ENCODE measurements around the gene CACNA1S.

Gene CACNA1S

DNA sequence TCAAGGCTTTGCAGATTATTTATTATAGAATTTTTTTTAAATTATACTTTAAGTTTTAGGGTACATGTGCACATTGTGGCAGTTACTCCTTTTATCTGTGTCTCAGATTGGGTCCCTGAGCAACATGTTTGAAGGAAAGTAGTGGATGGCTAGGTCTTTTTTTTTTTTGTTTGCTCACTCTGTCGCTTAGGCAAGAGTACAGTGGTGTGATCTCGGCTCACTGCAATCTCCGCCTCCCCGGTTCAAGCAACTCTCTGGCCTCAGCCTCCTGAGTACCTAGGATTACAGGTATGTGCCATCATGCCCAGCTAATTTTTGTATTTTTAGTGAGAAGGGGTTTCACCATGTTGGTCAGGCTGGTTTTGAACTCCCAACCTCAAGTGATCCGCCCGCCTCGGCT lies 49.1 kb downstream of the CACNA1S start:
- no peak for DNase-seq (ENCODE audit: low read depth in 2 of 2)

DNA sequence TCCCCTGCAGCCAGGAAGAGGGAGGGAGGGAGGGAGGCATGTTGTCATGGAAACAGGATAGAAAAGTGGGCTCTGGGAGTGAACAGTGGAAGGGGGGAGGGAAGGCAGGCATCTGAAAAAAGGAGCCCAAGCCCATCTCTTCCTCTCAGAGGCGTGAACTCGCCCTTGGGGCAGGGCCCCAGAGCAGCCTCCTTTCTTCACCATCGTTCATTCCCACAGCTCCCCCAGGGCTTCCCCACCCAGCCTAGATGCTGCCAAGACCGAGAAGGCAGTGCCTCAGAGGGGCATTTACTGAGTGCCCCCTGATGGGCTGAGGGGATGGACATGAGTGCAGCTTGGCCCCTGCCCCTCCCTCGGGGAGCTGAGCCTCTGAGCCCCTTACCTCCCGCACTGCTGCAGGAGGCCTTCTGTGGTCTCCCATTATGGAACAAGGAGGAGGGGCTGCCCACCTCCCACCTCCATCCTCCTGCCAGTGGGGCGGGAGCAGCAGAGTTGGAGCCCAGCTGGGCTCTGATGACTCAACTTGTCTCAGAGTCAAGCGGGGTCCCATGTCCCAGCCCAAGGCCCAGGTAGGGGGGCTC lies 49.6 kb downstream of the CACNA1S start:
- DNase-seq (ENCODE audit: low read depth in 2 of 2): no peak

DNA sequence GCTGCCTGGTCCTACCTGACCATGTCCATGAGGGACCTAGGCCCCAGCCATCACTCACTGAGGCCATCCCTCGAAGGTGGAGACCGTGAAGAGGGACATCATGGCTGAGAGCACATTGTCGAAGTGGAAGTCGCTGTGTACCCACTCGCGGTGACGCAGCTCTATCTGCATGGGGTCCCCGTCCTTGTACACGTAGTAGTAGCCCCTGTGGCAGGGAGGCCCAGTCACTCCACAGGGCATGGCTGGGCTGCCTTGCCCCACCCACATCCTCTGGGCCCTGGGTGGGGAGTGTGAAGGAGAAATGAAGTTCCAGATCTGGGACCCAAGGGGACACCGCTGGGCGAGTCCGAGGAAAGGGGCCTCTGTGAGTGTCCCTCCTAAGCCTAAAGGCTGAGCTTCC lies 50.3 kb downstream of the CACNA1S start:
- no peak for DNase-seq (ENCODE audit: low read depth in 2 of 2)

DNA sequence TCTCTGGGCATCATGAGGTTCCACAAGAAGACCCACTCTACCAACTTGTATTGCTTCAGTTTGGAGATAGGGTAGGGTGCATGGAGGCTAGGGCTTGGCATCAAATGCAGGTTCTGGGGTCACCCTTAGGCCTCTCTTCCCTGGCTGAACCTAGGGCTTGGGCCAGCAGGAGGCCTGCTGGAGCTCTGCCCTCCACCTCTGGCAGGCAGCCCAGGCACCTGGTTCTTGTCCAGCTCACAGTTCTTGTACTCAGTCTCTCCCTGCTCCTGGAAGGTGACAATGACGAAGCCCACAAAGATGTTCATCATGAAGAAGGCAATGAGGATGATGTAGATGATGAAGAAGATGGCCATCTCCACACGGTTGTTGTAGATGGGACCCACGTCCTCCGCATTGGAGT lies 51.2 kb downstream of the CACNA1S start:
- no peak for DNase-seq (ENCODE audit: low read depth in 2 of 2)

DNA sequence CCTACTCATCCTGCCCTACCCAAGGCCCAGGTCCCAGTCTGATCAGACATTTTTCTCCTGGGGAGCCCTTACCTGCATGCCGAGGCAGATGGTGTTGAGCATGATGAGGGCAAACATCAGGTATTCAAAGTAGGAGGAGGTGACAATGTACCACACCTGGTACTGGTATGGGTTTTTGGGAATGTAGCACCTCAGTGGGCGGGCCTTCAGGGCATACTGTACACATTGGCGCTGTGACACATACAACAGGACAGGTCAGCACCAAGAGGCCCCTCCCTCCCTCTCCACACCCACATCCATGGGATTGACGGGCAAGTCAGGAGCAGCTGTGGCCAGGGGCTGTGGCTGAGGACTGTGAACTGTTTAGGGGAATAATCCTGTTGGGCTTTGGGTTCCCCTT lies 51.6 kb downstream of the CACNA1S start:
- DNase-seq (ENCODE audit: low read depth in 2 of 2): no peak

DNA sequence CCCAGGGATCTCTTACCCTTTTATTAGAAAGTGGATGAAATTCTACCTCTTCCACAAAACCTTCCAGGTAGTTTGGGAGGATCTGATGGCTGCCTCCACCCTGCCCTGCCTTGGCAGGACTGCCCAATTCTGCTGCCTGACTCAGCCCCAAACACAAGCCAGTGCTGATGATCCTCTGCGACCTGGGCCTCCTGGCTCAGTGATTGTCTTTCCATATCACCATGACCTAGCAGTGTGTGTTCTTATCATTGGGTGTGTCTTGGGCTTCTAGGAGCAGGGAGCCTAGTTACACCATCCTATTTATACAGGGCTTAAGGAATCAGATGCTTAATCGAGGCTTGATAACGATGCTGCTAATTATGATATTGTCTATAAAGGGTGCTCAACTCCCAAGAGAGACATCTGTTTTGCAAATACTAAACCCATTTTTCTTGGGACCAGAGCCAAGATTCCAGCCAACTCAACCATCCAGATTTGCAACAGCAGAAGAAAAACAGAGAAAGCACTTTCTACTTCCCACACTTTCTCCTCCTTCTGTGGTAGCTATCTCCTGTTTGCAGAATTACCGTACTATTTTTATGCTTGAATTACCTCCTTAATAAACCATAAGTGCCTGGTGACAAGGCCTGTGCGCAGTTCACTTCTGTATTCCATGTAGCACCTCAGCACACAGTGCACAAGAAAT lies 52.2 kb downstream of the CACNA1S start:
- no peak for DNase-seq (ENCODE audit: low read depth in 2 of 2)

DNA sequence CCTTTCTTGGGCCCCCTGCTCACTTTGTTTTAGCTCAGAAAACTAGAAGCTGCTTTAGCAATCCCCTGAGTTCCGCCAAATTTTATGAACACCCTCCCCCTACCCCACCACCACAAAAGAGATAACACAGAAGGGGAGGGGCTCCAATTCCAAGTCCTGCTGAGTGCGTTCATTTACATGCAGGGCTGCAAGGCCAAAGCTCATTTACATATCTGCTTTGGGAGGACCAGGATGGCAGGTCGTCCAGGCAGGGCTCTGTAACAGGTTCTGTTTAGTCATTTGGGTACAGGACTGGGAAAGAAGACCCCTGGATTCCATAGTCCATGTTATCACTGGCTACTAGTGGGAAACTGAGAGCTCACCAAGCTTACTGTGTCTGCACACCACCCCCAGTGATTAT lies 52.8 kb downstream of the CACNA1S start:
- DNase-seq (ENCODE audit: low read depth in 2 of 2): no peak

DNA sequence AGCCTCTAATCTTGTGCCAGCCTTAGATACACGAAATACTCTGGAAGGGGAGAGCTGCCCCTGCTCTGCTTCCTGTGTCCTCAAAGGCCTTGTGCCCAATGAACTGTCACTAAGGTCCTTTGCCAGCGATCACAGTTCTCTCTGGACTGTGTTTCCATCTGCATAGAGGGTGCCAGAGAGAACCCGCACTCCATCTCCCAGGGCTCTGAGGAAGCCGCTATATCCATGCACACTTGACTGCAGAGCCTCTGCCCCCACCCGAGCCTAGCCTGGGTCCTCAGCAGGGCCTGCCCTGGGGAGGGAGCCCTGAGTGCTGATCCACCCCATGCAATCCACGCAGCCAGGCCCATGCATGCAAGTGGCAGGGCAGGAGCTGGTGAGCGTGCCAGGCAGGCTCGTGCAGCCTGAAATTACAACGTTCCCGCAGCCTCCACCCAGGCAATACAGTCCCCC lies 58.1 kb downstream of the CACNA1S start:
- no peak for DNase-seq (ENCODE audit: low read depth in 2 of 2)

DNA sequence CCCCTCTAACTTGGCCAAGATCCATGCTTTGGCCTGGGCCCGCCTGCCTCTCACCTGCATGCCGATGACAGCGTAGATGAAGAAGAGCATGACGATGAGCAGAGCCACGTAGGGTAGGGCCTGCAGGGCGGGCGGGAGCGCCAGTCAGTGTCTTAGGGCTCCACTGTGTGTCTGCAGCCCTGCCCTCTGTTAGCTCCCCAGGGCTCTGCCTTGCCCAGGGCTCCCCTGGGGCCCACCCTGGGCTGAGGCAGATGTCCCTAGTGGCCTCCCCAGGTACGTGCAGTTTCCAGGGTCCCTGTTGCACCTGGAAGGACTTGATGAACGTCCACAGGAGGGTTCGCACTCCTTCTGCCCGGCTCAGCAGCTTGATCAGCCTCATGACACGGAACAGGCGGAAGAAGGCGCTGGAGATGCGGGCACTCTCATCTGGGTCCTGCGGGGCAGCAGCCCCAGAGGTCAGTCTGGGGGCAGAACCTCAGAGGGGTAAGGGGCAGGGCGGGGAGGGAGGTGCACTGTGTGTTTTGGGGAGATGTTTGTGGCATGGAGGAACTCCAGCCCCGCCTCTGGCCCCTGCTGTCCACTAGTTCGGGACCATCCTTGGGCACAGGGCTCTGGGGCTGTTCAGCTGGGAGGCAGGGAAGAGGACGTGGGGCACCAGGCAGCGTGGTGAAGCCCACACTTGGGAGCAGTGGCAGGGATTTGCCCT lies 58.9 kb downstream of the CACNA1S start:
- no peak for DNase-seq (ENCODE audit: low read depth in 2 of 2)

DNA sequence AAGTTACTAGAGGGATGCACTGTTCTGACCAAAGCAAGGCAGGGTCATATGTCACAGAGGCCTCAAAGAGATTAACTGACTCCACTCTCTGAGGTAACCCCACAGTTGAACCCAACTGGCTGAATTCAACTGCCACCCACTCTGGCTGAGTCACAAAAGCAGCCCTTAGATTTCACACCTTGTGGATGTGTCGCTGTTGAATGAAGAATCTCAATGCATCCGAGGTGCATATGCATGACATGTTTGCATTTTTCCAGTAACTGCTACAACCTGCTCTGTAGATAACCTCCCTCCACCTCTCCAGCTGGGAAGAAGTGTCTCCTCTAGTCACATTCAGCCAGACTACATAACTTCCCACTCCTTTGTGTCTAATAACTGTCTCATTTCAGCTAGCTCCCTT lies 60.8 kb downstream of the CACNA1S start:
- DNase-seq (ENCODE audit: low read depth in 2 of 2): no peak

DNA sequence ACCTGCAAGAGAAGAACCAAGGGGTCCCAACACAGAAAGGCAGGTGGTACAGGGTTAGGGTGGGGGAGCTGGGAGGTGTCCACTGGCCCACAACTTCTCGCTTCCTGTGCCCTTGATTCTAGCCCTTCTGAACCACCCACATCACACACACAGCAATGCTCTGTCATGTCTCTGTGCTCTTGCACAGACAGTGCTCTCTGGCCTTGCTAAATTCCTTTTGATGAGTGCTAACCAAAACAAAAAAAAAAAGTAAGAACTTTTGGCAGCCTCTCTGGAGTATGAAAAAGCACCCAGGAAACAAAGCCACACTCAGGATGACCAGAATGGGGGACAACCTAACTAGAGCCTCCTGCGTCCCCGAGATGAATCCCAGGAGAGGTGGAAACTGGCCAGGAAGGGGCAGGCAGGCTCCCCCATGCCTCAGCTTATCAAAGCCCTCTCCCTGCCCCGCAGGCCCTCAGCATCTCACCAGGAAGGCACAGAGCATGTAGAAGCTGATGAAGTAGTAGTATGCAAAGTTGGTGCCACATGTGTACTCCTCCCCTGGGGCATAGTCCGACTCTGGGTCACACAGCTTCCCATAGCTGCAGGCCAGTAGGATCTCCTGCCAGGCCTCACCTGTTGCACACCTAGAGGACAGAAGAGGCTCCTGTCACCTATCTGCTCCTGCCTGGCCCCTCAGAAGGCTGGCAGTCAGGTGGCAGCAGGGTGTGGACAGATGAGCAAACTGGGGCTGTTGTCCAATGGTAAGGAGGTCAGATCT lies 61.5 kb downstream of the CACNA1S start:
- no peak for DNase-seq (ENCODE audit: low read depth in 2 of 2)

DNA sequence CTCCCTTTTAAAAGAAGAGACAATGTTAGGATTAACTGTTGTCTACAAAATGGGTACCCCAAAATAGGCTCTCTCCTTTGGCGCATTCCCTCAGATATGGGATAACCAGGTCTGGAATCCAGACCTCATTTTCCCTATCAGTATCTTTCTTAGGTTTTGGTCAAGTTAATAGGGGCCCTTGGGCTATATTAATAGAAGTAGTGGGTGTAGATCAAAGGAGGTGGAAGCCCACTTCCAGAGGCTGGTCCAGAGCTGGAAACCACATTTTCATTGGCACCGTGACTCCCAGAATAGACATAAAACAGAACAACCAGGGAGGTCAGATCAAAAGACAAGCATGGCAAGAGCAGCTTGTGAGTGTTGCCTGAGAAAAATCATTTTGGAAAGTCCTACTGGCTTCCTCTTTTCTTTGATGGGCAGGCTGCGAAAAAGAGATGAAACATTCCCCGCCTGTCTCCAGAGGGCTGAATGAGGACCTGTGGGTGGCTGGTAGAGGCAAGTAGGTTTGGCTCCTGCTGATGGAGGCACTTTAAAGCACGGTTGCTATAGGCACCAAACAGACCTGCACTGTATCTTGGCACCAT lies 62.9 kb downstream of the CACNA1S start:
- no peak for DNase-seq (ENCODE audit: low read depth in 2 of 2)

DNA sequence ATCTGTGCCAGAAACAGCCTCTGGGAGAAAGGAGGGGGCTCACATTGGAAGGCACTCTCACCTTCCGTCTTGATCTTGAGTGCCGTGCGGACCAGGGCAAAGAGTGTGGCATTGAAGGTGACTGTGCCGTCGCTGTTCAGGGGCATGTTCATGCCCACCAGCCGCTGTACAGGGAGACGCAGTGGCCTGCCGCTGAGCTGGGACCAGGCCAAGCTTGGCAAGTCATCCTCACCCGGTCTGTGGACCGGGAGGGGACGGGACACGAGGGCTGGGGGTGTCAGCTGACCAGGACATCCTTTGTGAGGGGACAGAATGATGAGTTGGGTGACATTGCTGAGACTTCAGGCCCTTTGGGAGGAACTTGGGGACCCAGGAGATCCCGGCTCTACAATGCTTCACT lies 63.7 kb downstream of the CACNA1S start:
- no peak for DNase-seq (ENCODE audit: low read depth in 2 of 2)

DNA sequence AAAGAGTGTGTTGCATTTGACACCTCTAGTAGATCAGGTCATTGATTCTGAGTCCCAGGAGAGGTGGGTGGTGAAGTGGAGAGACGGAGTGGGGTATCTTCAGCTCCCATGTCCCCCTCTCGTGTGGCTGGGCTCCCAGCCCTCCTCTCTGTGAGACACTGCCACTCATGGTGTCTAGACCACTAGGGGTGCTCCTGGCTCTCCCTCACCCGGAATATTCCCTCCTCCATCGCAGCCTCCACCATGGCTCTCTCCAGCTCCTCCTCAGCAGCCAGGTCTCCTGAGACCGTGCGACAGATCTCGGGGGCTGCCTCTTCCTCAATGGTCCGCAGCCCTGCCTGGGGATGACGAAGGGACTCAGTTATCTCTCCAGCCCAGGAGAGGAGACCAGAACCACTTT lies 68.1 kb downstream of the CACNA1S start:
- DNase-seq (ENCODE audit: low read depth in 2 of 2): no peak

DNA sequence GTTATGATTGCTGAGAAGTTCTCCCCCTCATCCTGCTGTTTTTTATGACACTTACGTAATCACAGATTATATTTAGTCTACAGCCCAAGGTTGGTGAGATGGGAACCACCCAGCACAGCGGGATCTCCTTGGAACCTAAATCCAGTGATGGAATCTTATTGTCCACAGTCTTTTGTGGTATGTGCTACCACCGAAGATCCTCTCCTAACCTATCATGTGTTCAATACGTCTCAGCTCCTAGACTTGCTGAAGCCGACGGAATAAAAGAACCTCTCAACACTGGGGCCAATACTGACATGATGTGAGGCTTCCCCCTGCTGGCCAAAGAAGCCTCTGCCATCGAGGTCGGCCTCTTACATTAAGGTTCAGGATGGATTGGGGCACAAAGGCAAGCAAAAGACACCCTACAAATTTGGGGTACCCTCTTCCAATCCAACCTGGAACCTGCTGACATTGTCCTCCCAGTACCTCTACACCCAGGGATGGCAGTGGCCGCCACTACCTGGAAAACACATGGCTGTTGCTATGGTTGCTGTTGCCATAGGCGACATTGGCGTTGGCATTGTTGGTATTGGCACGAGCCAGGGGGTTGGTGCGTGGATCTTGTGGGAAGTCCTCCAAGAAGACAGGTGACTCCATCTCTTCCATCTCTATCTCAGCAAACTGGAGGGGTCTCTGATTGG lies 69.3 kb downstream of the CACNA1S start:
- DNase-seq (ENCODE audit: low read depth in 2 of 2): peak; percentile 25 to 57

DNA sequence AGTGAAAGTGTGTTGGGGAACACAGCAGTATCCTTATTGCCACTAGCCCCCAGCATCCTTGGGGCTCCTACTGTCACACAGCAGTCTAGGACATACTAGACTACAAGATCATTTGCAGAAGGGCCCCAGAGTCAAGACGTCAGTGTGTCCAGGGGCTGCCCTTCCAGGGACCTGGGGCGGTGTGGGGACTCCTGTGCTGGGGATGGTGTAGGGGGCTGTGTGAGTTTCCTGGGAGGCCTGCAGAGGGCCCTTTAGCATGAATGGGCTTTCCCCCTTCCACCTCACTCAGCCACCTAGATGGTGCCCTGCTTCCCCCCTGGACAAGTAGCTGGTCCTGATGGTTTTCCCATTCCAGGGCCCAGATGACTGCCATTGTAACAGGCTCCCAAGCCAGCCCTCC lies 71.2 kb downstream of the CACNA1S start:
- no peak for DNase-seq (ENCODE audit: low read depth in 2 of 2)

DNA sequence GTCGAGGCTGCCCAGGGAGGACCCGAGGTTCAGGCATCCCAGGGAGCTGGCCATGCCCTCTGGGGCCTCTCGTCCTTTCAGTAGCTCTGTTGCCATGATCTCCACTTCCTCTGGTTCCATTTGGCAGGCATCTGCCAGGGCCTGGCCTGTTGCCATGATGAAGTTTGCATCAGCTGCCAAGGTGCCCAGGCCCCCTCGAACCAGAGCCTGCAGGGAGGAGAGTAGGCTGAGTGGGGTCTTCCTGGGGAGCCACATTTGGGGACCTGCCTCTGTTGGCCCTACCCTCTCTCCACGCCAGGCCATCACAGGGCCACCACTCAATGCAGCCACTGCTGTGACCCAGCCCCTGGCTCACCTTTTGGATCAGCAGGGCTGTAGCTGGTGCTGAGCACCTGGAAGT lies 72.3 kb downstream of the CACNA1S start:
- DNase-seq (ENCODE audit: low read depth in 2 of 2): no peak

DNA sequence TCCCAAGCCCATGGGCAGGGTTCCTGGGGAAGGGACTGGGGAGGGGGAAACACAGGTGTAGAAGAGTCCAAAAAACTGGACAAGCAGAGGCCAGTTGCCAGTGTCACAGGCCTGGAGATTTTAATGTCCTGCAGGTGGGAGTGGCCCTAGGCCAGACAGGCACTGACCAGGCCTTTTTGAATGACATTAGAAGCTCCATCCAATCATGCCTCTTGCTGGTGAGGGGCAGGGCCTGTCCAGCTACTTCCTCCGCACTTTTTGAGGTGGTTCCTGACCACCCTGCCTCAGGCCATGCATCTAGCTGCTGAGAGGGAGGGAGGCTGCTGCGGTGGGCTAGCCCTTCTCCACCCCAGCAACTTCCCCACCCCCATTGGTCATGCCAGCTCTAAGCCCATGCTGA lies 72.8 kb downstream of the CACNA1S start:
- DNase-seq (ENCODE audit: low read depth in 2 of 2): no peak

DNA sequence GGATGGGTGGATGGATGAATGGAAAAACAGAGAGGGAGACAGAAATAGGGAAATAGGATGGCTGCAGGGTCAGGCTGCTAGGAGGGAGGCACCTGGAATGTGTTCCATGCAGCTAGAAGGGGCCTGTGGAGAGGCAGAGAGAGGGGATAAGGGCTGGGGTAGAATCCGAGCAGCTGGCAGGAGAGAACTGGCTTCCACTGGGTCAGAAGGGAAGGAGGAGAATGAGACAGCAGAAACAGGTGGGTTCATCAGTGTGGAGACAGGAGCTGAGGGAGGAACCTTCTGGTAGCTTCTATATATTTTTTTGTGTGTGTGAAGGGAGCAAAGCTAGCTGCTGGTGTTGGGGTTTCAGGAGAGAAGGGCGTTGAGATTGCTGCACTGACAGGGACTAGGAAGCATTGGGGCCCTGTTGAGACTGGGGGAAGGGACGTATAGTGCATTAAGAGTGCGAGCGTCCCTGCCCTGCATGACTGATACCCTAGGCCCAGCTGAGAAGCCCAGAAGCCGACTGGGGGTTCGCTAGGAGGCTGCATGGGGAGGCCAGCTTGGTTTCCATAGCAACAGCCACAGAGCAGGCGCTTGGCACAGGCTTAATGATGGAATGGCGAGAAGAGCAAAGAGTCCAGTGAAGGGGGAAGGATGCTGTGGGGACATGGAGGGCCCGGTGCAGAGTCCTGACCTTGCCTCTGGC lies 73.9 kb downstream of the CACNA1S start:
- no peak for DNase-seq (ENCODE audit: low read depth in 2 of 2)

DNA sequence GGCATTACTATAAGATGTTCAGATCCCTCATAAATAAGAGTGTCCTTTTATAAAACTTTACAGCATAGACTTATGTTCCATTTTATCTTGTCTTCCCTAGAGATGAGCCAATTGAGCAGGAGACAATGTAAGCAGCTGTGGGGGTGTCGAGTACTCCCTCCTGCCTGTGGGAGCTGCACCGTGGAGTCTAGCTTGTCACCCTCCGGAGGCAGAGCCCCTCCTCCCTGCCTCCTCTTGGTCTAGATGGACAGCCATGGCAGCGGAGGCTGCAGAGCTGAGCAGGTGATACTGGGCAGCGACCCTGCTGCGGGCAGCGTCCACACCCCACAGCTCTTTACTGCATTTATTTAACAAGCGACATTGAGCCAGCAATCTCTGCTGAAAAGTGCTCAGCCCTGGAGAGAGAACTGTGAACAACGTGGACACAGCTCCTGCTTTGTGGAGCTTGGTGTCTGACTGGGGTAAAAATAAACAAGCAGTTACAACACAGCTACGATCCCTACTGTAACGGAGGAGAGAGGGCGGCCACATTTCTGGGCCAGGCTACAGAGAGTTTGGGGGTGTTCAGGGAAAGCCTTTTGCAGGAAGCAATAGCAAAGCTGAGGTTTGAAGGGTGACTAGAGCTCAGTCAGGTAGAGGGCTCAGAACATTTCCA lies 75.9 kb downstream of the CACNA1S start:
- no peak for DNase-seq (ENCODE audit: low read depth in 2 of 2)
